SK-N-SH treated with all-trans-retinoic acid at 6 μM for 48 hours (cell line): ENCODE measurements around the gene ZP1.

Source experiments
- ATAC-seq: fragments of 200-7000 bp; cut with Tn5 transposase; 3 replicates; pipeline ENCODE4 v1.9.1; 2020; ENCODE audit warnings: mild to moderate bottlenecking, moderate library complexity
- BACH2 ChIP-seq: fragments of 250-450 bp; sonication (Bioruptor Pico); IDR thresholded peaks from 2 replicates; pipeline ENCODE4 v1.9.0; 2021; ENCODE audit warnings: mild to moderate bottlenecking, borderline replicate concordance
- CREB5 ChIP-seq: fragments of 250-450 bp; sonication (Bioruptor Pico); IDR thresholded peaks from 2 replicates; pipeline ENCODE4 v1.5.1; 2020; ENCODE audit warnings: low read depth, mild to moderate bottlenecking, moderate library complexity
- CSDC2 ChIP-seq: fragments of 250-450 bp; sonication (Bioruptor Pico); IDR thresholded peaks from 2 replicates; pipeline ENCODE4 v1.5.0; 2020; ENCODE audit warnings: mild to moderate bottlenecking, moderate library complexity
- ESRRG ChIP-seq: fragments of 250-450 bp; sonication (Bioruptor Pico); IDR thresholded peaks from 2 replicates; pipeline ENCODE4 v1.6.1; 2021; ENCODE audit warnings: mild to moderate bottlenecking
- OSR1 ChIP-seq: fragments of 250-450 bp; sonication (Bioruptor Pico); IDR thresholded peaks from 2 replicates; pipeline ENCODE4 v1.8.0; 2022; ENCODE audit warnings: moderate library complexity, mild to moderate bottlenecking, inconsistent platforms
- PPARA ChIP-seq: fragments of 250-450 bp; sonication (Bioruptor Pico); IDR thresholded peaks from 2 replicates; pipeline ENCODE4 v1.5.0; 2020; ENCODE audit warnings: mild to moderate bottlenecking, borderline replicate concordance
- RARB ChIP-seq: fragments of 250-450 bp; sonication (Bioruptor Pico); IDR thresholded peaks from 2 replicates; pipeline ENCODE4 v1.8.0; 2021; ENCODE audit warnings: mild to moderate bottlenecking, moderate library complexity
- SNAI2 ChIP-seq: fragments of 250-450 bp; sonication (Bioruptor Pico); IDR thresholded peaks from 2 replicates; pipeline ENCODE4 v1.5.0; 2020; ENCODE audit warnings: mild to moderate bottlenecking, moderate library complexity
- TCF4 ChIP-seq: fragments of 250-450 bp; sonication (Bioruptor Pico); IDR thresholded peaks from 2 replicates; pipeline ENCODE4 v1.8.0; 2021; ENCODE audit warnings: mild to moderate bottlenecking, moderate library complexity, borderline replicate concordance
- ZC3H10 ChIP-seq: fragments of 250-450 bp; sonication (Bioruptor Pico); IDR thresholded peaks from 2 replicates; pipeline ENCODE4 v1.5.1; 2021; ENCODE audit warnings: mild to moderate bottlenecking, moderate library complexity
- ZFP3 ChIP-seq: fragments of 250-450 bp; sonication (Bioruptor Pico); IDR thresholded peaks from 2 replicates; pipeline ENCODE4 v1.5.0; 2020; ENCODE audit warnings: mild to moderate bottlenecking, moderate library complexity
- ZFP30 ChIP-seq: fragments of 450-650 bp; formaldehyde crosslinking; IDR thresholded peaks from 2 replicates; pipeline ENCODE4 v1.5.0; 2022; ENCODE audit warnings: mild to moderate bottlenecking, moderate library complexity
- ZNF70 ChIP-seq: fragments of 450-650 bp; formaldehyde crosslinking; IDR thresholded peaks from 2 replicates; pipeline ENCODE4 v1.5.0; 2020; ENCODE audit warnings: mild to moderate bottlenecking, moderate library complexity
- ZNF8 ChIP-seq: fragments of 450-650 bp; formaldehyde crosslinking; IDR thresholded peaks from 2 replicates; pipeline ENCODE4 v1.5.0; 2020; ENCODE audit warnings: mild to moderate bottlenecking, moderate library complexity
- TF ChIP-seq, protein P1 (sequence below): fragments of 250-450 bp; sonication (Bioruptor Pico); IDR thresholded peaks from 2 replicates; pipeline ENCODE4 v1.8.0; 2021; ENCODE audit warnings: low read depth, mild to moderate bottlenecking, moderate library complexity, borderline replicate concordance
- TF ChIP-seq, protein P2 (sequence below): fragments of 250-450 bp; sonication (Bioruptor Pico); IDR thresholded peaks from 2 replicates; pipeline ENCODE4 v1.5.1; 2021; ENCODE audit warnings: mild to moderate bottlenecking, moderate library complexity
- TF ChIP-seq, protein P3 (sequence below): fragments of 250-450 bp; sonication (Bioruptor Pico); IDR thresholded peaks from 2 replicates; pipeline ENCODE4 v1.5.0; 2020; ENCODE audit warnings: mild to moderate bottlenecking, moderate library complexity
- TF ChIP-seq, protein P4 (sequence below): fragments of 250-450 bp; sonication (Bioruptor Pico); IDR thresholded peaks from 2 replicates; pipeline ENCODE4 v1.8.0; 2020; ENCODE audit warnings: mild to moderate bottlenecking, moderate library complexity, borderline replicate concordance

Gene ZP1

GRCh38 chr11:60878245-60879101 is 11.1 kb downstream of the ZP1 start (continued):
- TF ChIP-seq, protein P1, sequence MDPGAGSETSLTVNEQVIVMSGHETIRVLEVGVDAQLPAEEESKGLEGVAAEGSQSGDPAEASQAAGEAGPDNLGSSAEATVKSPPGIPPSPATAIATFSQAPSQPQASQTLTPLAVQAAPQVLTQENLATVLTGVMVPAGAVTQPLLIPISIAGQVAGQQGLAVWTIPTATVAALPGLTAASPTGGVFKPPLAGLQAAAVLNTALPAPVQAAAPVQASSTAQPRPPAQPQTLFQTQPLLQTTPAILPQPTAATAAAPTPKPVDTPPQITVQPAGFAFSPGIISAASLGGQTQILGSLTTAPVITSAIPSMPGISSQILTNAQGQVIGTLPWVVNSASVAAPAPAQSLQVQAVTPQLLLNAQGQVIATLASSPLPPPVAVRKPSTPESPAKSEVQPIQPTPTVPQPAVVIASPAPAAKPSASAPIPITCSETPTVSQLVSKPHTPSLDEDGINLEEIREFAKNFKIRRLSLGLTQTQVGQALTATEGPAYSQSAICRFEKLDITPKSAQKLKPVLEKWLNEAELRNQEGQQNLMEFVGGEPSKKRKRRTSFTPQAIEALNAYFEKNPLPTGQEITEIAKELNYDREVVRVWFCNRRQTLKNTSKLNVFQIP (CRISPR knock-in tag) = no peak
- TF ChIP-seq ZC3H10 (CRISPR knock-in tag) = no peak
- no peak for TF ChIP-seq CREB5 (CRISPR knock-in tag)
- TF ChIP-seq PPARA = no peak
- TF ChIP-seq OSR1 (CRISPR knock-in tag) = no peak

DNA sequence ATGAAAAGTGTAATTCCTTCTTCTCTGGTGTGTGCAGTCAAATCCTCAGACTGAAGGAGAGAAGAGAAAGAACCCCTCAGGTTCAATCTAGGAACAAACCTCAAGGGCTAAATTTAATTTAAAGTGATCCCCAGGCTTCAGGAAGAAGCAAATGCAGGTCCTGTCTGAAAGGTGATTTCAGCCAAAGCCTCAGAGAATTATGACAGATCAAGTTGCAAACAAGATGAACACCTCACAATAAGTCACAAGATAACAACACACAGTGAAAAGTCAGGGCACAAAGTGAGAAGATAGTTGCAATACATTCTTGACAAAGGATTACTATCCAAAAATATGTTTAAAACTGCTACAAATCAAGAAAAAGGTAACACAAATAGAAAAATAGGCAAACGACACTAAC is 11.8 kb downstream of the ZP1 start:
- ATAC-seq = no peak
- TF ChIP-seq SNAI2 (CRISPR knock-in tag) (no peak), ZFP3 (CRISPR knock-in tag) (no peak), ZNF8 (CRISPR knock-in tag) (no peak), ZC3H10 (CRISPR knock-in tag) (no peak), RARB (CRISPR knock-in tag) (no peak), ESRRG (CRISPR knock-in tag) (no peak)
- TF ChIP-seq, protein P2, sequence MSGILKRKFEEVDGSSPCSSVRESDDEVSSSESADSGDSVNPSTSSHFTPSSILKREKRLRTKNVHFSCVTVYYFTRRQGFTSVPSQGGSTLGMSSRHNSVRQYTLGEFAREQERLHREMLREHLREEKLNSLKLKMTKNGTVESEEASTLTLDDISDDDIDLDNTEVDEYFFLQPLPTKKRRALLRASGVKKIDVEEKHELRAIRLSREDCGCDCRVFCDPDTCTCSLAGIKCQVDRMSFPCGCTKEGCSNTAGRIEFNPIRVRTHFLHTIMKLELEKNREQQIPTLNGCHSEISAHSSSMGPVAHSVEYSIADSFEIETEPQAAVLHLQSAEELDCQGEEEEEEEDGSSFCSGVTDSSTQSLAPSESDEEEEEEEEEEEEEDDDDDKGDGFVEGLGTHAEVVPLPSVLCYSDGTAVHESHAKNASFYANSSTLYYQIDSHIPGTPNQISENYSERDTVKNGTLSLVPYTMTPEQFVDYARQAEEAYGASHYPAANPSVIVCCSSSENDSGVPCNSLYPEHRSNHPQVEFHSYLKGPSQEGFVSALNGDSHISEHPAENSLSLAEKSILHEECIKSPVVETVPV (CRISPR knock-in tag) = no peak
- TF ChIP-seq, all 23 proteins: peak for 0

DNA sequence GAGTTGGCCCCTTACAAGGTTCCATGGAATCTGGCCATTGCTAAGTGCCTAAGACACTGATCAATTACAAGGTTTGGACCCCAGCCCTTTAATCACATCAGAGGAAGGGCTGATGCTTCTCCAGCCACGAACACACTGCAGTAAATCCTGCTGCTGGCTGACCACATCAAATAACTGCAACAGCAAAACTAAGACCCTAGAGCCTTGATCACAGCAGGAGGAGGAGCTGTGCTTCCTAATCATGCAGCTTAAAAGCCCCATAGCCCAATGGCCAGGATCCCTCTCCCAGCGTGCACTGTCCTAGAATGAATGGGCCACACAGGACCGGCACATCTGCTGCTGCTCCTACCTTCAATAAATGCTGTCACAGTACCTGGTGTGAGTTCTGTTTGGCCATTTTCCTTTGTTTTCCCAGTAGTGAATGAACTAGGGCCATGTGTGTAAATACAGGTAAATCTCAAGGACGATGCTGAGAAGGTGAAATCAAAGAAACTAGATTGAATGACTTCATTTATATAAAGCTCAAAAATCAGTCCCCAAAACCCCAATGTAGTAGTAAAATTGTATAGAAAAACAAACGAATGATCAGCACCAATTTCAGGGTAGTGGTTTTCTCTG is 12.7 kb downstream of the ZP1 start:
- TF ChIP-seq RARB (CRISPR knock-in tag) (no peak), ZFP30 (CRISPR knock-in tag) (no peak)
- ATAC-seq = no peak

- TF ChIP-seq TCF4 (CRISPR knock-in tag) (no peak), PPARA (no peak), ZNF70 (CRISPR knock-in tag) (no peak), RARB (CRISPR knock-in tag) (no peak), BACH2 (CRISPR knock-in tag) (no peak), CSDC2 (CRISPR knock-in tag) (no peak), ZFP3 (CRISPR knock-in tag) (no peak)
- TF ChIP-seq, protein P3, sequence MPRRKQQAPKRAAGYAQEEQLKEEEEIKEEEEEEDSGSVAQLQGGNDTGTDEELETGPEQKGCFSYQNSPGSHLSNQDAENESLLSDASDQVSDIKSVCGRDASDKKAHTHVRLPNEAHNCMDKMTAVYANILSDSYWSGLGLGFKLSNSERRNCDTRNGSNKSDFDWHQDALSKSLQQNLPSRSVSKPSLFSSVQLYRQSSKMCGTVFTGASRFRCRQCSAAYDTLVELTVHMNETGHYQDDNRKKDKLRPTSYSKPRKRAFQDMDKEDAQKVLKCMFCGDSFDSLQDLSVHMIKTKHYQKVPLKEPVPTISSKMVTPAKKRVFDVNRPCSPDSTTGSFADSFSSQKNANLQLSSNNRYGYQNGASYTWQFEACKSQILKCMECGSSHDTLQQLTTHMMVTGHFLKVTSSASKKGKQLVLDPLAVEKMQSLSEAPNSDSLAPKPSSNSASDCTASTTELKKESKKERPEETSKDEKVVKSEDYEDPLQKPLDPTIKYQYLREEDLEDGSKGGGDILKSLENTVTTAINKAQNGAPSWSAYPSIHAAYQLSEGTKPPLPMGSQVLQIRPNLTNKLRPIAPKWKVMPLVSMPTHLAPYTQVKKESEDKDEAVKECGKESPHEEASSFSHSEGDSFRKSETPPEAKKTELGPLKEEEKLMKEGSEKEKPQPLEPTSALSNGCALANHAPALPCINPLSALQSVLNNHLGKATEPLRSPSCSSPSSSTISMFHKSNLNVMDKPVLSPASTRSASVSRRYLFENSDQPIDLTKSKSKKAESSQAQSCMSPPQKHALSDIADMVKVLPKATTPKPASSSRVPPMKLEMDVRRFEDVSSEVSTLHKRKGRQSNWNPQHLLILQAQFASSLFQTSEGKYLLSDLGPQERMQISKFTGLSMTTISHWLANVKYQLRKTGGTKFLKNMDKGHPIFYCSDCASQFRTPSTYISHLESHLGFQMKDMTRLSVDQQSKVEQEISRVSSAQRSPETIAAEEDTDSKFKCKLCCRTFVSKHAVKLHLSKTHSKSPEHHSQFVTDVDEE (CRISPR knock-in tag) = no peak
- TF ChIP-seq, protein P4, sequence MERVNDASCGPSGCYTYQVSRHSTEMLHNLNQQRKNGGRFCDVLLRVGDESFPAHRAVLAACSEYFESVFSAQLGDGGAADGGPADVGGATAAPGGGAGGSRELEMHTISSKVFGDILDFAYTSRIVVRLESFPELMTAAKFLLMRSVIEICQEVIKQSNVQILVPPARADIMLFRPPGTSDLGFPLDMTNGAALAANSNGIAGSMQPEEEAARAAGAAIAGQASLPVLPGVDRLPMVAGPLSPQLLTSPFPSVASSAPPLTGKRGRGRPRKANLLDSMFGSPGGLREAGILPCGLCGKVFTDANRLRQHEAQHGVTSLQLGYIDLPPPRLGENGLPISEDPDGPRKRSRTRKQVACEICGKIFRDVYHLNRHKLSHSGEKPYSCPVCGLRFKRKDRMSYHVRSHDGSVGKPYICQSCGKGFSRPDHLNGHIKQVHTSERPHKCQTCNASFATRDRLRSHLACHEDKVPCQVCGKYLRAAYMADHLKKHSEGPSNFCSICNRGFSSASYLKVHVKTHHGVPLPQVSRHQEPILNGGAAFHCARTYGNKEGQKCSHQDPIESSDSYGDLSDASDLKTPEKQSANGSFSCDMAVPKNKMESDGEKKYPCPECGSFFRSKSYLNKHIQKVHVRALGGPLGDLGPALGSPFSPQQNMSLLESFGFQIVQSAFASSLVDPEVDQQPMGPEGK (CRISPR knock-in tag) = no peak
- ATAC-seq = no peak
Observed at GRCh38 chr11:60880643-60881282, 13.4 kb downstream of the ZP1 start.
